Neural progenitor cell (in vitro differentiated cells): ENCODE results near the gene RBPMS2. TPM values are rescaled to one million over a fixed set of nuclear protein-coding genes. Genes with fewer than 3 reads are reported as not detected.

ENCODE experiments used
- DNase-seq: peaks from one replicate; pipeline ENCODE4 v3.0.0-alpha.2; 2016; ENCODE audit warnings: low spot score
- H2AFZ ChIP-seq: fragments of 200-600 bp; sonication (generic); replicated peaks from 2 replicates; pipeline ENCODE4 v1.6.1; 2016; ENCODE audit warnings: antibody characterized with exemption
- H3F3A ChIP-seq: fragments of 200-600 bp; sonication (generic); 2 replicates; pipeline ENCODE4 v1.6.1; 2016; ENCODE audit warnings: antibody characterized with exemption, low read depth
- H3K27ac ChIP-seq: fragments of 200-600 bp; sonication (generic); 2 replicates; pipeline ENCODE4 v1.5.1; 2016; ENCODE audit warnings: mild to moderate bottlenecking
- H3K27me3 ChIP-seq: fragments of 200-600 bp; sonication (generic); 2 replicates; pipeline ENCODE4 v1.6.1; 2016; ENCODE audit warnings: mild to moderate bottlenecking, moderate library complexity
- H3K36me3 ChIP-seq: fragments of 200-600 bp; sonication (generic); 2 replicates; pipeline ENCODE4 v1.5.1; 2016
- H3K4me1 ChIP-seq: fragments of 200-600 bp; sonication (generic); 2 replicates; pipeline ENCODE4 v1.6.1; 2016; ENCODE audit warnings: mixed run types
- H3K4me2 ChIP-seq: fragments of 200-600 bp; sonication (generic); 2 replicates; pipeline ENCODE4 v1.6.1; 2016
- H3K4me3 ChIP-seq: fragments of 200-600 bp; sonication (generic); 2 replicates; pipeline ENCODE4 v1.5.1; 2016
- H3K79me2 ChIP-seq: fragments of 200-600 bp; sonication (generic); 2 replicates; pipeline ENCODE4 v1.6.1; 2016; ENCODE audit warnings: low read depth
- H3K9ac ChIP-seq: fragments of 200-600 bp; sonication (generic); 2 replicates; pipeline ENCODE4 v1.6.1; 2016
- H3K9me3 ChIP-seq: fragments of 200-600 bp; sonication (generic); 2 replicates; pipeline ENCODE4 v1.5.1; 2016; ENCODE audit warnings: low read depth
- H4K20me1 ChIP-seq: fragments of 200-600 bp; sonication (generic); 2 replicates; pipeline ENCODE4 v1.6.1; 2016; ENCODE audit warnings: low read depth
- H3K27ac Mint-ChIP-seq: 3 replicates; pipeline ENCODE4 v1.8.0; 2021; ENCODE audit warnings: mixed read lengths
- H3K27me3 Mint-ChIP-seq: 2 replicates; pipeline ENCODE4 v1.8.0; 2022; ENCODE audit warnings: low read depth, mild to moderate bottlenecking, inconsistent platforms, moderate library complexity, mixed read lengths; ENCODE audit not compliant: insufficient read depth
- H3K36me3 Mint-ChIP-seq: 3 replicates; pipeline ENCODE4 v1.8.0; 2021; ENCODE audit warnings: mixed read lengths
- H3K4me1 Mint-ChIP-seq: 3 replicates; pipeline ENCODE4 v1.8.0; 2021; ENCODE audit warnings: mixed read lengths
- H3K4me3 Mint-ChIP-seq: 3 replicates; pipeline ENCODE4 v1.8.0; 2021; ENCODE audit warnings: mild to moderate bottlenecking, moderate library complexity, mixed read lengths
- H3K9me3 Mint-ChIP-seq: 3 replicates; pipeline ENCODE4 v1.8.0; 2020; ENCODE audit warnings: mixed read lengths
- CTCF ChIP-seq: fragments of 200-600 bp; sonication (generic); IDR thresholded peaks from 2 replicates; pipeline ENCODE4 v1.5.1; 2017; ENCODE audit warnings: antibody characterized with exemption, mild to moderate bottlenecking
- EZH2 ChIP-seq: fragments of 200-600 bp; sonication (generic); IDR thresholded peaks from 2 replicates; pipeline ENCODE4 v1.6.1; 2017; ENCODE audit warnings: antibody characterized with exemption, mild to moderate bottlenecking, moderate library complexity
- EZH2phosphoT487 ChIP-seq: fragments of 200-600 bp; sonication (generic); IDR thresholded peaks from 2 replicates; pipeline ENCODE4 v1.6.1; 2017; ENCODE audit warnings: antibody characterized with exemption
- total RNA-seq: library from RNA; depleted of rRNA; stranded (reverse); fragments of >200 nt; gene quantifications from 2 replicates; pipeline ENCODE4 v1.2.3, GENCODE V29; 2015; ENCODE audit warnings: low replicate concordance

The RBPMS2 gene
- total RNA-seq, 1 donor from 2014 or later: 0.15 TPM

GRCh38 chr15:64747578-64747977 lies 27.8 kb downstream of the RBPMS2 start:
- H3K4me3 Mint-ChIP-seq: peak overlapping the region; percentile 6
- Histone ChIP-seq H3K36me3 (no peaks in the 10 kb centered on the region), H3K27me3 (no peaks in the 10 kb centered on the region), H3K27ac (no peak overlapping the region), H3K79me2 (no peaks in the 10 kb centered on the region), H3F3A (peaks cover 13% of the 10 kb centered on the region), H4K20me1 (no peaks in the 10 kb centered on the region), H3K4me1 (peaks cover 13% of the 10 kb centered on the region), H2AFZ (no peak overlapping the region), H3K9me3 (no peaks in the 10 kb centered on the region), H3K9ac (no peak overlapping the region), H3K4me2 (no peak overlapping the region), H3K4me3 (no peak overlapping the region)
- H3K27me3 Mint-ChIP-seq: no peaks in the 10 kb centered on the region
- DNase-seq: no peak
- TF ChIP-seq CTCF (no peak), EZH2 (no peak), EZH2phosphoT487 (no peak)
- peaks cover 12% of the 10 kb centered on the region for H3K4me1 Mint-ChIP-seq
- peaks cover 8% of the 10 kb centered on the region for H3K36me3 Mint-ChIP-seq
- H3K9me3 Mint-ChIP-seq: no peaks in the 10 kb centered on the region
- H3K27ac Mint-ChIP-seq: no peak overlapping the region

GRCh38 chr15:64746921-64747320 lies 28.5 kb downstream of the RBPMS2 start:
- no peak overlapping the region for H3K27ac ChIP-seq
- Mint-ChIP-seq H3K27ac (no peak overlapping the region), H3K9me3 (no peaks in the 10 kb centered on the region)

GRCh38 chr15:64746356-64746755 lies 29.0 kb downstream of the RBPMS2 start:
- Histone ChIP-seq H3K4me2 (no peak overlapping the region), H3K27ac (no peak overlapping the region), H3F3A (peaks cover 13% of the 10 kb centered on the region), H3K27me3 (no peaks in the 10 kb centered on the region), H3K79me2 (no peaks in the 10 kb centered on the region), H3K36me3 (no peaks in the 10 kb centered on the region), H4K20me1 (no peaks in the 10 kb centered on the region), H3K4me3 (no peak overlapping the region), H3K4me1 (peaks cover 13% of the 10 kb centered on the region), H2AFZ (no peak overlapping the region), H3K9ac (no peak overlapping the region), H3K9me3 (no peaks in the 10 kb centered on the region)
- H3K36me3 Mint-ChIP-seq: peaks cover 11% of the 10 kb centered on the region
- no peak overlapping the region for H3K4me3 Mint-ChIP-seq
- no peak overlapping the region for H3K27ac Mint-ChIP-seq
- TF ChIP-seq CTCF (no peak), EZH2phosphoT487 (no peak), EZH2 (no peak)
- H3K4me1 Mint-ChIP-seq: peaks cover 12% of the 10 kb centered on the region
- DNase-seq: no peak
- no peaks in the 10 kb centered on the region for H3K27me3 Mint-ChIP-seq
- no peaks in the 10 kb centered on the region for H3K9me3 Mint-ChIP-seq

More at GRCh38 chr15:64746921-64747320, 28.5 kb downstream of the RBPMS2 start:
- TF ChIP-seq EZH2 (no peak), CTCF (no peak), EZH2phosphoT487 (no peak)
- H2AFZ ChIP-seq: no peak overlapping the region
- H3K27me3 ChIP-seq: no peaks in the 10 kb centered on the region
- no peaks in the 10 kb centered on the region for H3K27me3 Mint-ChIP-seq
- H3K9me3 ChIP-seq: no peaks in the 10 kb centered on the region
- no peak overlapping the region for H3K9ac ChIP-seq
- no peak overlapping the region for H3K4me3 ChIP-seq
- DNase-seq: no peak
- peaks cover 13% of the 10 kb centered on the region for H3K4me1 ChIP-seq
- no peaks in the 10 kb centered on the region for H3K36me3 ChIP-seq
- H4K20me1 ChIP-seq: no peaks in the 10 kb centered on the region
- peaks cover 13% of the 10 kb centered on the region for H3F3A ChIP-seq
- H3K4me1 Mint-ChIP-seq: peaks cover 12% of the 10 kb centered on the region
- H3K4me3 Mint-ChIP-seq: no peak overlapping the region
- peaks cover 8% of the 10 kb centered on the region for H3K36me3 Mint-ChIP-seq
- H3K79me2 ChIP-seq: no peaks in the 10 kb centered on the region
- H3K4me2 ChIP-seq: no peak overlapping the region
